H9 (cell line): ENCODE measurements around the gene PPARD. TPM values are rescaled to one million over a fixed set of nuclear protein-coding genes. Genes with fewer than 3 reads are reported as not detected.

Source experiments
- DNase-seq: peaks from one replicate; pipeline ENCODE4 v3.0.0-alpha.2; 2017
- H2AFZ ChIP-seq: one replicate; pipeline ENCODE4 v1.6.1; 2013; ENCODE audit warnings: mild to moderate bottlenecking, low read length, control low read depth, moderate library complexity
- H2AK5ac ChIP-seq: 2 replicates; pipeline ENCODE4 v1.6.1; 2013; ENCODE audit warnings: low read length, control low read depth, mixed read lengths; ENCODE audit not compliant: insufficient read length
- H2BK120ac ChIP-seq: one replicate; pipeline ENCODE4 v1.6.1; 2013; ENCODE audit warnings: low read depth, mild to moderate bottlenecking, low read length, control low read depth, inconsistent platforms; ENCODE audit not compliant: poor library complexity, severe bottlenecking
- H2BK12ac ChIP-seq: 2 replicates; pipeline ENCODE4 v1.6.1; 2013; ENCODE audit warnings: low read length, control low read depth, mixed read lengths, low read depth; ENCODE audit not compliant: insufficient read length
- H2BK15ac ChIP-seq: 2 replicates; pipeline ENCODE4 v1.6.1; 2013; ENCODE audit warnings: low read depth, low read length, control low read depth
- H2BK20ac ChIP-seq: one replicate; pipeline ENCODE4 v1.6.1; 2013; ENCODE audit warnings: low read depth, mild to moderate bottlenecking, low read length, control low read depth, inconsistent platforms; ENCODE audit not compliant: poor library complexity, severe bottlenecking
- H2BK5ac ChIP-seq: 2 replicates; pipeline ENCODE4 v1.6.1; 2013; ENCODE audit warnings: low read length, control low read depth, mixed read lengths; ENCODE audit not compliant: insufficient read length
- H3K14ac ChIP-seq: 2 replicates; pipeline ENCODE4 v1.6.1; 2013; ENCODE audit warnings: low read length, control low read depth; ENCODE audit not compliant: insufficient read depth
- H3K18ac ChIP-seq: 2 replicates; pipeline ENCODE4 v1.6.1; 2013; ENCODE audit warnings: low read depth, mild to moderate bottlenecking, mixed read lengths, low read length, control low read depth; ENCODE audit not compliant: insufficient read length
- H3K23ac ChIP-seq: 2 replicates; pipeline ENCODE4 v1.6.1; 2013; ENCODE audit warnings: low read length, control low read depth, mixed read lengths, low read depth; ENCODE audit not compliant: insufficient read length
- H3K23me2 ChIP-seq: 2 replicates; pipeline ENCODE4 v1.6.1; 2013; ENCODE audit warnings: low read depth, mild to moderate bottlenecking, mixed read lengths, low read length, control low read depth; ENCODE audit not compliant: insufficient read length, poor library complexity, severe bottlenecking
- H3K27ac ChIP-seq: 2 replicates; pipeline ENCODE4 v1.5.1; 2013; ENCODE audit warnings: low read length, control low read depth, mixed read lengths, low read depth; ENCODE audit not compliant: insufficient read length
- H3K27me3 ChIP-seq: 2 replicates; pipeline ENCODE4 v1.6.1; 2013; ENCODE audit warnings: low read length, control low read depth, inconsistent platforms; ENCODE audit not compliant: insufficient read depth
- H3K4ac ChIP-seq: 2 replicates; pipeline ENCODE4 v1.6.1; 2013; ENCODE audit warnings: low read depth, mild to moderate bottlenecking, control low read depth, inconsistent platforms, low read length, moderate library complexity
- H3K4me1 ChIP-seq: 2 replicates; pipeline ENCODE4 v1.6.1; 2013; ENCODE audit warnings: low read length, control low read depth, inconsistent platforms; ENCODE audit not compliant: insufficient read depth
- H3K4me2 ChIP-seq: 2 replicates; pipeline ENCODE4 v1.6.1; 2013; ENCODE audit warnings: low read length, control low read depth, mixed read lengths; ENCODE audit not compliant: insufficient read length, insufficient read depth
- H3K56ac ChIP-seq: 2 replicates; pipeline ENCODE4 v1.6.1; 2013; ENCODE audit warnings: low read depth, mild to moderate bottlenecking, mixed read lengths, low read length, control low read depth; ENCODE audit not compliant: insufficient read length
- H3K79me1 ChIP-seq: 2 replicates; pipeline ENCODE4 v1.6.1; 2013; ENCODE audit warnings: low read depth, mild to moderate bottlenecking, moderate library complexity, low read length, control low read depth, inconsistent platforms; ENCODE audit not compliant: insufficient read depth, poor library complexity, severe bottlenecking
- H3K79me2 ChIP-seq: 2 replicates; pipeline ENCODE4 v1.6.1; 2013; ENCODE audit warnings: low read length, control low read depth, inconsistent platforms; ENCODE audit not compliant: insufficient read depth
- H3K9ac ChIP-seq: 2 replicates; pipeline ENCODE4 v1.6.1; 2013; ENCODE audit warnings: low read length, control low read depth, mixed read lengths; ENCODE audit not compliant: insufficient read length; ENCODE audit errors: extremely low read depth
- H3K9me3 ChIP-seq: one replicate; pipeline ENCODE4 v1.6.1; 2013; ENCODE audit warnings: low read depth, low read length, inconsistent platforms; ENCODE audit not compliant: control insufficient read depth
- H3T11ph ChIP-seq: one replicate; pipeline ENCODE4 v1.6.1; 2013; ENCODE audit warnings: mild to moderate bottlenecking, low read length, control low read depth, inconsistent platforms
- H4K20me1 ChIP-seq: one replicate; pipeline ENCODE4 v1.6.1; 2013; ENCODE audit not compliant: control insufficient read depth, insufficient read length, insufficient read depth
- H4K5ac ChIP-seq: 2 replicates; pipeline ENCODE4 v1.6.1; 2013; ENCODE audit warnings: low read depth, mild to moderate bottlenecking, mixed read lengths, low read length, control low read depth; ENCODE audit not compliant: insufficient read length
- H4K8ac ChIP-seq: replicated peaks from 2 replicates; pipeline ENCODE4 v1.6.1; 2013; ENCODE audit warnings: low read length, control low read depth, mixed read lengths, low read depth; ENCODE audit not compliant: insufficient read length
- H4K91ac ChIP-seq: 2 replicates; pipeline ENCODE4 v1.6.1; 2013; ENCODE audit warnings: low read depth, mild to moderate bottlenecking, moderate library complexity, mixed read lengths, low read length, control low read depth; ENCODE audit not compliant: insufficient read length
- H3K27ac Mint-ChIP-seq, 3 experiments: 2 replicates in 2 of 3; 3 replicates in 1 of 3; pipeline ENCODE4 v1.8.0; 2020 to 2021; ENCODE audit warnings: mixed read lengths in 3 of 3, mild to moderate bottlenecking in 1 of 3, moderate library complexity in 1 of 3
- H3K27me3 Mint-ChIP-seq: 2 replicates; pipeline ENCODE4 v1.8.0; 2021; ENCODE audit warnings: low read depth, mild to moderate bottlenecking, moderate library complexity, mixed read lengths
- H3K36me3 Mint-ChIP-seq, 3 experiments: 2 replicates in 2 of 3; 3 replicates in 1 of 3; pipeline ENCODE4 v1.8.0; 2020 to 2021; ENCODE audit warnings: low read depth in 3 of 3, mixed read lengths in 3 of 3; ENCODE audit not compliant: insufficient read depth in 1 of 3
- H3K4me1 Mint-ChIP-seq, 2 experiments: 2 replicates each; pipeline ENCODE4 v1.8.0; 2020; ENCODE audit warnings: mixed read lengths in 2 of 2
- H3K4me3 Mint-ChIP-seq, 2 experiments: 2 replicates in 1 of 2; 3 replicates in 1 of 2; pipeline ENCODE4 v1.8.0; 2020 to 2021; ENCODE audit warnings: mild to moderate bottlenecking in 2 of 2, mixed read lengths in 2 of 2, moderate library complexity in 1 of 2
- H3K9me3 Mint-ChIP-seq, 2 experiments: 2 replicates in 1 of 2; 3 replicates in 1 of 2; pipeline ENCODE4 v1.8.0; 2020; ENCODE audit warnings: mild to moderate bottlenecking in 2 of 2, mixed read lengths in 2 of 2, moderate library complexity in 1 of 2
- WGBS: extraction: QIAGEN DNeasy Blood & Tissue Kit; methylation state at CpG from one replicate; pipeline ENCODE4 v1.1.7; 2013; ENCODE audit warnings: missing lambda C conversion rate, low lambda C conversion rate, mixed read lengths; ENCODE audit not compliant: insufficient read length; ENCODE audit errors: extremely low coverage; 5-methylcytosine and 5-hydroxymethylcytosine counted together
- total RNA-seq: library from RNA; stranded (reverse); gene quantifications from 2 replicates; pipeline ENCODE4 v1.2.1, GENCODE V29; 2021
- TF ChIP-seq, protein P1 (sequence below): fragments of 200-600 bp; sonication (generic); conservative IDR thresholded peaks from 3 replicates; pipeline ENCODE4 v1.8.0; 2021; ENCODE audit warnings: antibody characterized with exemption, mild to moderate bottlenecking

Gene PPARD
- total RNA-seq, 1 experiment from 2014 or later = 11.7 TPM

DNA sequence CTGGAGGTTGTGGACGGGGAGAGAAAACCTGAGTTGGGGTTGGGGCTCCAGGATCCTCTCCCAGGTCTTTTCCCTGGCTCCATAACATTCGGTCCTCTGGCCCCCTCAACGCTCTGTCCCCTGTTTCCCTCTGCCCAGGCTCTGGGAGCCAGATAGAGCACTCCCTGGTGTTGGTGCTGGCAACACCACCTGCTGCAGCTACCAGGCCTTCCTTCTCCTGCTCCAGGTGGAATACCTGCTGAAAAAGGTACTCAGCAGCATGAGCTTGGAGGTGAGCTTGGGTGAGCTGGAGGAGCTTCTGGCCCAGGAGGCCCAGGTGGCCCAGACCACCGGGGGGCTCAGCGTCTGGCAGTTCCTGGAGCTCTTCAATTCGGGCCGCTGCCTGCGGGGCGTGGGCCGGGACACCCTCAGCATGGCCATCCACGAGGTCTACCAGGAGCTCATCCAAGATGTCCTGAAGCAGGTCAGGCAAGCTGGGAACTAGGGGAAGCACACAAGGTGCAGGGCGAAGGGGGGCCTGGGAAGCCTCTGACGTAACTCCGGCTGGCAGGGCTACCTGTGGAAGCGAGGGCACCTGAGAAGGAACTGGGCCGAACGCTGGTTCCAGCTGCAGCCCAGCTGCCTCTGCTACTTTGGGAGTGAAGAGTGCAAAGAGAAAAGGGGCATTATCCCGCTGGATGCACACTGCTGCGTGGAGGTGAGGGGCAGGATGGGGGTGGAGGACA lies 30.1 kb upstream of the PPARD start:
- H3K9me3 Mint-ChIP-seq = no peaks in the 10 kb centered on the region; a peak in 1 of 5 replicates
- H4K8ac ChIP-seq = no peak overlapping the region
- H3K4me1 ChIP-seq = no peaks in the 10 kb centered on the region
- no peak overlapping the region for H2AK5ac ChIP-seq
- peak; percentile 23 for DNase-seq
- no peak overlapping the region for H3K4me3 Mint-ChIP-seq
- no peak overlapping the region for H2BK12ac ChIP-seq
- H3K23ac ChIP-seq = no peak overlapping the region
- no peak overlapping the region for H3K14ac ChIP-seq
- H2BK20ac ChIP-seq = no peak overlapping the region
- H3K4me2 ChIP-seq = no peak overlapping the region
- no peaks in the 10 kb centered on the region for H3K23me2 ChIP-seq
- no peaks in the 10 kb centered on the region; the same call in 1 of the 2 replicates for H3K27me3 ChIP-seq
- no peak overlapping the region for H2AFZ ChIP-seq
- H3K4ac ChIP-seq = no peak overlapping the region
- no peaks in the 10 kb centered on the region for H3K36me3 Mint-ChIP-seq
- H4K91ac ChIP-seq = no peak overlapping the region
- no peak overlapping the region for H2BK120ac ChIP-seq
- no peak overlapping the region for H4K5ac ChIP-seq
- TF ChIP-seq, protein P1, sequence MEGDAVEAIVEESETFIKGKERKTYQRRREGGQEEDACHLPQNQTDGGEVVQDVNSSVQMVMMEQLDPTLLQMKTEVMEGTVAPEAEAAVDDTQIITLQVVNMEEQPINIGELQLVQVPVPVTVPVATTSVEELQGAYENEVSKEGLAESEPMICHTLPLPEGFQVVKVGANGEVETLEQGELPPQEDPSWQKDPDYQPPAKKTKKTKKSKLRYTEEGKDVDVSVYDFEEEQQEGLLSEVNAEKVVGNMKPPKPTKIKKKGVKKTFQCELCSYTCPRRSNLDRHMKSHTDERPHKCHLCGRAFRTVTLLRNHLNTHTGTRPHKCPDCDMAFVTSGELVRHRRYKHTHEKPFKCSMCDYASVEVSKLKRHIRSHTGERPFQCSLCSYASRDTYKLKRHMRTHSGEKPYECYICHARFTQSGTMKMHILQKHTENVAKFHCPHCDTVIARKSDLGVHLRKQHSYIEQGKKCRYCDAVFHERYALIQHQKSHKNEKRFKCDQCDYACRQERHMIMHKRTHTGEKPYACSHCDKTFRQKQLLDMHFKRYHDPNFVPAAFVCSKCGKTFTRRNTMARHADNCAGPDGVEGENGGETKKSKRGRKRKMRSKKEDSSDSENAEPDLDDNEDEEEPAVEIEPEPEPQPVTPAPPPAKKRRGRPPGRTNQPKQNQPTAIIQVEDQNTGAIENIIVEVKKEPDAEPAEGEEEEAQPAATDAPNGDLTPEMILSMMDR = 0 out of 3 replicates have a peak, but pooled peaks have one; percentile 11
- H3K18ac ChIP-seq = no peak overlapping the region
- no peaks in the 10 kb centered on the region for H3K79me1 ChIP-seq
- no peaks in the 10 kb centered on the region for H3K79me2 ChIP-seq
- no peak overlapping the region for H3K27ac ChIP-seq
- no peaks in the 10 kb centered on the region for H3K9me3 ChIP-seq
- peaks cover 19% of the 10 kb centered on the region for H3K27me3 Mint-ChIP-seq
- no peak overlapping the region for H2BK5ac ChIP-seq
- H3K27ac Mint-ChIP-seq = no peak overlapping the region
- no peak overlapping the region for H3K9ac ChIP-seq
- no peaks in the 10 kb centered on the region for H4K20me1 ChIP-seq
- peaks cover 6 to 8% of the 10 kb centered on the region in 2 experiments for H3K4me1 Mint-ChIP-seq
- no peak overlapping the region for H3K56ac ChIP-seq
- no CpG with 5 or more reads among the region's 19 CpGs for WGBS
- no peak overlapping the region for H3T11ph ChIP-seq
- no peak overlapping the region for H2BK15ac ChIP-seq
